ENCODE data around the gene TMEM125.

The TMEM125 gene

DNA sequence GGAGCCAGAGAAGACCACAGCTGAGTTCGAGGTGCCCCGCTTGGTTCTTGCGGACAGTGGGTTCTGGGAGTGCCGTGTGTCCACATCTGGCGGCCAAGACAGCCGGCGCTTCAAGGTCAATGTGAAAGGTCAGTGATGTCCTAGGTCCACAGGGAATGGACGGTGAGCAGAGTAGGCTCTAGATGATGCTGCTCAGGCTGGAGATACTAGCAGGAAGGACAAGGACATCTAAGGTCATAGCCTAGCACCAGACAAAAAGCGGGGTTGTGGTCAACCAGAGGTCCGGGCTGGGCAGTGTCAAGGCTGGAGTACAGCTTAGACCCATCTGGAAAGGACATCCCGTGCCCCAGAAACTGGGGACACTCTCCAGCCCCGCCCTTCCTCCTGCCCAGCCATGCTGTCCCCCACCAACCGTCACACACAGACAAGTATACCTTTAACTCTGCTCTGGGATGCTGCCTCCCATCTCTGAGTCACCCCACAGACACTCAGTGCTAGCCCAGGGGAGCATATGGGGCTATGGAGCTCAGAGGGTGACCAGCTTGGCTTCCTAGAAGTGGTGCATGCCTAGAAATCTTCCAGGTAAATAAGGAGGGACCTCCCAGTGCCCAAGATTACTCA, 39.7 kb downstream of the TMEM125 start:
- no peak for DNase-seq (ENCODE audit: low read depth in 2 of 2, low spot score in 1 of 2)

DNA sequence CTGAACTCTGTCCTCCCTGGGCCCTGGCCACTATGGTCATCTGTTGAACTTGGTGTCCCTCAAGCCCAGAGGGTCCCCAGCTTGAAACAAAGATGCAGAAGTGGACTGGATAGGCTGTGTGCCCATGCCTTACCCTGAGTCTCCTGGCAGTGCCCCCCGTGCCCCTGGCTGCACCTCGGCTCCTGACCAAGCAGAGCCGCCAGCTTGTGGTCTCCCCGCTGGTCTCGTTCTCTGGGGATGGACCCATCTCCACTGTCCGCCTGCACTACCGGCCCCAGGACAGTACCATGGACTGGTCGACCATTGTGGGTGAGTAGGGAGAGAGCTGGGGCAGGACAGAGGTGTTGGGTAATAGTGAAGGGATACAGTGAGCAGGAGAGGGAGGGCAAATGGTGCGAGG, 41.7 kb downstream of the TMEM125 start:
- DNase-seq (ENCODE audit: low read depth in 2 of 2, low spot score in 1 of 2): no peak

DNA sequence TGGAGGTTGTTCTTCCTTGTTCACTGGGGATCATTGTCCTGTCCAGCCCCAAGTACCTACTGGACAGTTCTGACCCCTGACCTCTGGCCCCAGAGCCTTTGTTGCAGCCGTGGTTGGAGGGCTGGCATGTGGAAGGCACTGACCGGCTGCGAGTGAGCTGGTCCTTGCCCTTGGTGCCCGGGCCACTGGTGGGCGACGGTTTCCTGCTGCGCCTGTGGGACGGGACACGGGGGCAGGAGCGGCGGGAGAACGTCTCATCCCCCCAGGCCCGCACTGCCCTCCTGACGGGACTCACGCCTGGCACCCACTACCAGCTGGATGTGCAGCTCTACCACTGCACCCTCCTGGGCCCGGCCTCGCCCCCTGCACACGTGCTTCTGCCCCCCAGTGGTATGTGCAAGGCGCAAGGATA, 42.4 kb downstream of the TMEM125 start:
- DNase-seq (ENCODE audit: low read depth in 2 of 2, low spot score in 1 of 2): no peak

DNA sequence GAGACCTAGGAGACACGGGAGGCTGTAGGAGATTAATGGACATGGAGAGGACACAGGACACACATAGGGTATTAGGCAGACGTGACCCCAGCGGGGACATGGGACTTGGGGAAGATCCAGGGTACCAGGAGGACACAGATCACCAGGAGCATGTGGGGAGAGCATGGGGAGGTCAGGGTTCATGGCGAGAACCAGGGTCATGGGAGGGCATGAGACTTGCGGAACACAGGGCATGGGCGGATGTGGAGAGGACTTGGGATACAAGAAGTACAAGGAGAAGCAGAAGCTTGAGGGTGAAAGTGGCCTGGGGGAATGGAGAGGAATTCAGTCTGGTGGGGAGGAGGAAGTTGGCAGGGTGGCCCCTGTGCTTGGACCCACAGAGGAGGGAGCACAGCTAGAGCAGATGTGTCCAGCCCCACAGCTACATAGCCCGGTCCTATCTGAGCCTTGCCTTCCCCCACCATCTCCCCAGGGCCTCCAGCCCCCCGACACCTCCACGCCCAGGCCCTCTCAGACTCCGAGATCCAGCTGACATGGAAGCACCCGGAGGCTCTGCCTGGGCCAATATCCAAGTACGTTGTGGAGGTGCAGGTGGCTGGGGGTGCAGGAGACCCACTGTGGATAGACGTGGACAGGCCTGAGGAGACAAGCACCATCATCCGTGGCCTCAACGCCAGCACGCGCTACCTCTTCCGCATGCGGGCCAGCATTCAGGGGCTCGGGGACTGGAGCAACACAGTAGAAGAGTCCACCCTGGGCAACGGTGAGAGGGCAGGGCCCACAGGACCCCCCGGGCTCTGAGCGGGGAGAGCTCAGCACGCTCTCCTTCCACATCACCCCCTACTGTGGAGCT, 43.1 kb downstream of the TMEM125 start:
- DNase-seq (ENCODE audit: low read depth in 2 of 2, low spot score in 1 of 2): no peak

DNA sequence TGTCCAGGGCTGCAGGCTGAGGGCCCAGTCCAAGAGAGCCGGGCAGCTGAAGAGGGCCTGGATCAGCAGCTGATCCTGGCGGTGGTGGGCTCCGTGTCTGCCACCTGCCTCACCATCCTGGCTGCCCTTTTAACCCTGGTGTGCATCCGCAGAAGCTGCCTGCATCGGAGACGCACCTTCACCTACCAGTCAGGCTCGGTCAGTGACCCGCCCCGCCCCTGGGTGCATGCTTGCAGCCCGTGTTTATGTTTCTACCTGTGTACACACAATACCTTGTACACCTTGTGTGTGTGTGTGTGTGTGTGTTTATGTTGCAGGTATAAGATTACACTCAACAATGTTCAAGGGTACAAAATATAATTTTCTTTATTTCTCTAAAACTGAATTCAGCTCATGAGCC, 44.0 kb downstream of the TMEM125 start:
- no peak for DNase-seq (ENCODE audit: low read depth in 2 of 2, low spot score in 1 of 2)

DNA sequence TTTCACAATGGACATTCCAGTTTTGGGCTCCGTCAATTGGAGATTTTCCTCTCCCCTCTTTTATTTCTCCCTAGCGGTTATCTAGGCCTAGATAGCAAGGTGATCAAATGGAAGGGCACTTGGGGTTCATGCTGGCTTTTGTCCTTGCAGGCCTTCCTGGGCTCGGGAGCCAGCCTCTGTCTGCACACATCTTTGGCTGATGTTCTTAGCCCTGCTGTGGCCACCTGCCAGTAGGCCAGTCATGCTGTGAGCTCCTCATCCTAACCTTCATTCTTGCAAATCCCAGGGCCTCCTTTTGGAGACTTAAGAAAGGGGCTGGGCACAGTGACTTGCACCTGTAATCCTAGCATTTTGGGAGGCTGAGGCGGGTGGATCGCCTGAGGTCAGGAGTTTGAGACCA, 44.5 kb downstream of the TMEM125 start:
- no peak for DNase-seq (ENCODE audit: low read depth in 2 of 2, low spot score in 1 of 2)

DNA sequence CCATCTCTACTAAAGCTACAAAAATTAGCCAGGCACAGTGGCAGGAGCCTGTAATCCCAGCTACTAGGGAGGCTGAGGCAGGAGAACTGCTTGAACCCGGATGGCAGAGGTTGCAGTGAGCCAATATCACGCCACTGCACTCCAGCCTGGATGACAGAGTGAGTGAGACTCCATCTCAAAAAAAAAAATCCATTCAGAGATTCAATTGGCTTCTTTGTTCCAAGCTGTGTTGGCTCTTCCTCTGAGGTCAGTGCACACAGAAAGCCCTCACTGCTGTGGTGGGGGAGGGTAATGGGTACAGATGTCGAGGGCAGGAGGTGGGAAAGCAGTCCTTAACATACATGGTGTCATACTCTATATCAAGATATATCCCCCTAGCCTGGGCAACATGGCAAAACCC, 45.7 kb downstream of the TMEM125 start:
- DNase-seq (ENCODE audit: low read depth in 2 of 2, low spot score in 1 of 2): no peak

DNA sequence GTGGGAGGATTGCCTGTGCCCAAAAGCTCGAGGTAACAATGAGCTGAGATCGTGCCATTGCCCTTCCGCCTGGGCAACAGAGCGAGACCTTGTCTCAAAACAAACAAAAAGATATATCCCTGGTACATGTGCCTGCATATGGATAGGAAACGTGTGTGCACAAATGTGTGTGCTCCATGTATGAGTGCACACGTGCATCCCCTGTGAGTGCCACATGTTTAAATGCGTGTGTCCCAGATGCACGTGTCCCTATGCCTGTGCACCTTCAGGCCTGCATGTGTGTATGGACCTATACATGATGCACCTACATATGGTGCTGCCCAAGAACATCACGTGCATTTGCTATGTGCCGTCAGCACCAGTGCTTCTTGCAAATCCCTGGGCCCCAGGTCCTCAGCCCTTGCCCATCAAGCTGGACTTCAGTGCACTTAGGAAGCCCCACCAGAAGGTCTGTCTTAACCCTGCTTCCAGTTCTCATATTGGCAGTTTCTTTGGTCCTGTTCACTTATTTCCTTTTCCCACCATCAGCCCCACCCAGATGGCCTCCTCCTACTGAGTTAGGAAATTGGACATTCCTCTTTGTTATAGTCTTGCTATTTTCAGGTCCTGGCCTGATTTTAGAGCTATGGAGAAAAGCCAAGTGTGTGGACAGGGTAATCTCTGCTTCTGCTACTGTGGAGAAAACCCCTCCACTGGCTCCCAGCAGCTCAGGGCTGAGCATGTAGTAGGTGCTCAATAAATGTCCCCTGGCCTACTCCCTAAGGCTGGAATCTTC, 46.4 kb downstream of the TMEM125 start:
- no peak for DNase-seq (ENCODE audit: low read depth in 2 of 2, low spot score in 1 of 2)

DNA sequence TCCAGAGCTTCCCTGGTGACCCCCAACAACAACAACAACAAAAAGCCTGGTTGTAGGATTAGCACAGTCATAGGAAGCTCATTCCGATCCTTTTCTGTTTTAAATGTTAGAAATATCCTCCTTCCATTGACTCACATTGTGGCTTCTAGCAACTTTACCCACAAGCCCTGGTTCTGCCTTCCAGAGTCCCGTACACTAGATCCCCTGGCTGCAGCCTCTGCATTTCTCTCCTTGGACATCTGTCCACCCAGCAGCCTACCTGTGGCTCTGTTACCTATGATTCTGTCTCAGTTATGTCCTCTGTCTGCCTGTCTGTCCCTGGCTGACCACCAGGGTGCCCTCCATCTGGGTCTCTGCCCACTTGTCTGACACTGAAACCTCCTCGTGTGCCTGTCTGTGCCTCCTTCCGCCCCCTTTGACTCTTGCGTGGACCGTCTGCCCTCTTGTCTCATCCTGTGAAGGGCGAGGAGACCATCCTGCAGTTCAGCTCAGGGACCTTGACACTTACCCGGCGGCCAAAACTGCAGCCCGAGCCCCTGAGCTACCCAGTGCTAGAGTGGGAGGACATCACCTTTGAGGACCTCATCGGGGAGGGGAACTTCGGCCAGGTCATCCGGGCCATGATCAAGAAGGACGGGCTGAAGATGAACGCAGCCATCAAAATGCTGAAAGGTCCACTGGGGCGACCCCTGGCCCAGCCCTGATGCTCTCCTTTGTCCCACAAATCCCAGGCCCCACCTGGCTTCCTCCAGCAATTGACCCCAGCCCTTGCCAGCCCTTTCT, 47.1 kb downstream of the TMEM125 start:
- no peak for DNase-seq (ENCODE audit: low read depth in 2 of 2, low spot score in 1 of 2)

DNA sequence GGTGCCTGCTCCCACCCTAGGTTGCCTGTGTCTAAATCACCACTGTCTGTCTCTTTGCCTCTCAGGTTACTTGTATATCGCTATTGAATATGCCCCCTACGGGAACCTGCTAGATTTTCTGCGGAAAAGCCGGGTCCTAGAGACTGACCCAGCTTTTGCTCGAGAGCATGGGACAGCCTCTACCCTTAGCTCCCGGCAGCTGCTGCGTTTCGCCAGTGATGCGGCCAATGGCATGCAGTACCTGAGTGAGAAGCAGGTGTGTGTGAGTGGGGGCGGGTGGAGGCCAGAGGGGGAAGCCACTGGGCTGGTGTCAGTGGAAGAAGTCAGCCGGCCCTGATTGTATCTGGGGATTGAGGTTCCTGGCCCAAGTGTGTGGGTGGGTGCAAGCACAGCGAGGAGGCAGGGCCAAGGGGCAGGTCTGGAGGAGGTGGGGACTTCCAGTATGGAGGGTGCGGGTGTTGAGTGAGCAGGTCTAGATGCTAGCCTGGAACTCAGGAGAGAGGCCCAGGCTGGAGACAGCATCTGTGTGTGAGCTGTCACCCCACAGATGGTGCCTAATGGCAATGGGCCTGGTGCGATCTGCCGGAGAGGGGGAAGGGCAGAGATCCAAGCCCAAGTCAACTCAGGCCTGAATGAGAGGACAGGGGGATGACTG, 48.2 kb downstream of the TMEM125 start:
- no peak for DNase-seq (ENCODE audit: low read depth in 2 of 2, low spot score in 1 of 2)

DNA sequence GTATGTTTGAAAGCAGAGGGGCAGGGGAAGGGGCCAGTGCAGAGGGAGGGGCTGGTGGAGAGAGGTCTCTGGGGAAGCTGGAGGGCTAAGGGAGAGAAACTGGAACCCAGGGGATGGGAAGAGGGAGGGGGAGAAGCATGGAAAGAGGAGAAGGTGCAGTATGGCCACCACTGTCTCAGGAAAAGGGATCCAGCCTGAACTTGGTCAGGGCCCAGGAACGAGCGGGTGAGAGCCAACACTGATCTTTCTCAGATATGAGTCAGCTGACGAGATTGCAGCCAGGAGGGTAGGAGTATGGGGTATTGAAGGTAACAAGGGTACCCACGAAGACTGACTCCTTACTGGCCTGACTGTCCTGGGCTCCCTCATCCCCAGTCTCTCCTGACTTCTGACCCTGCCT, 49.0 kb downstream of the TMEM125 start:
- no peak for DNase-seq (ENCODE audit: low read depth in 2 of 2, low spot score in 1 of 2)

DNA sequence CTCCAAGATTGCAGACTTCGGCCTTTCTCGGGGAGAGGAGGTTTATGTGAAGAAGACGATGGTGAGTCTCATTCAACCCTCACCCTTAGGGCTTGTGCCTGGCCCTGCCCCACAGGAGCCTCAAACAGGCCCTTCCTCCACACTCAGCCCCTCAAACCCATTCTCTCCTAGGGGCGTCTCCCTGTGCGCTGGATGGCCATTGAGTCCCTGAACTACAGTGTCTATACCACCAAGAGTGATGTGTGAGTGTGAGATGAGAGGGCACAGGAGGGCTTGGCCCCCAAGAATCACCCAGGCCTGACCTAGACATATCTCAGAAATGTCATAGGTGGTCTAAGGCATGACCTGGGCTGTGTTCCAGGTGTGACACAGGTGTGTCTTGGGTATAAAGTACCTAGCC, 49.5 kb downstream of the TMEM125 start:
- no peak for DNase-seq (ENCODE audit: low read depth in 2 of 2, low spot score in 1 of 2)

DNA sequence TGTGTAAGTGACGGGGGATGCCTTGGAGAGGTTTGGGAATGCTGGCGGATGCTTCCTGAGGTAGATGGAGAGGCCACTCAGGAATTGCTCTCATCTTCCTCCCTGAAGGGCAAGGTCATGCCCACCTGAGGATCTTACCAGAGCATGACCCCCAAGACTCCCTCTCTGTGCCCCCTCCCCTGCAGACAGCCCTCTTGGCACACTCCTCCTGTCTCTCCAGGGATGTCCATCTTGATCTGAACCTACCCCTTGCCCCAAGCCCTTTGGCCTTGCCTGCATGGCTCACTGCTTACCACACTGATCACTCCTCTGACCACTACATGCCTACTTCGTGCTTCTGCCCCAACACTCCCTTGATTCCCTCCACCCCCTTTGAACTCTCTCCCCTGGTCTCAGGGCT, 50.0 kb downstream of the TMEM125 start:
- DNase-seq (ENCODE audit: low read depth in 2 of 2, low spot score in 1 of 2): no peak

DNA sequence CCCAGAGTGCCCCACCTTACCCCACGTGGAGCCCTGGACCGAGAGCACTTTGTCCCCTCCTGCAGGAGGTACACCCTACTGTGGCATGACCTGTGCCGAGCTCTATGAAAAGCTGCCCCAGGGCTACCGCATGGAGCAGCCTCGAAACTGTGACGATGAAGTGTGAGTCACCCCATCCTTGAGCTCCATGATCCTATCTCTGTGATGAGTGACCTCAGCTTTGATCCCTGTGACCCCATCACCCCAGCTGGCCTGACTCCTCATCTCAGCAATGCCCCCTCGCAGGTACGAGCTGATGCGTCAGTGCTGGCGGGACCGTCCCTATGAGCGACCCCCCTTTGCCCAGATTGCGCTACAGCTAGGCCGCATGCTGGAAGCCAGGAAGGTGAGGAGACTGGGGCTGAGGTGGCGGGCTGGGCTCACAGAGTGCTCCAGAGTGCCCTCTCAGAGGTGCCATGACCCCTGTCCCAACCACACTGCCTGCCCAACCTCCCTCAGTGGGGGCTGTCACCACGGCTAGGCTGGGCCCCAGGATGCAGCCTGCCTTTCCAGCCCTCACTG, 51.6 kb downstream of the TMEM125 start:
- no peak for DNase-seq (ENCODE audit: low read depth in 2 of 2, low spot score in 1 of 2)

DNA sequence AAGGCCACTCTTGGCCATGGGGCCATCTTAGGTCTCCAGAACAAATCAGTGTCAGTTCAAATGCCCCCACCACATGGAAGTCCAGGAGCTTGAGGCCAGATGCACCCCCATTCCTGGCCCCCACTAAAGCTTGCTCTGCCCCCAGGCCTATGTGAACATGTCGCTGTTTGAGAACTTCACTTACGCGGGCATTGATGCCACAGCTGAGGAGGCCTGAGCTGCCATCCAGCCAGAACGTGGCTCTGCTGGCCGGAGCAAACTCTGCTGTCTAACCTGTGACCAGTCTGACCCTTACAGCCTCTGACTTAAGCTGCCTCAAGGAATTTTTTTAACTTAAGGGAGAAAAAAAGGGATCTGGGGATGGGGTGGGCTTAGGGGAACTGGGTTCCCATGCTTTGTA, 52.7 kb downstream of the TMEM125 start:
- DNase-seq (ENCODE audit: low read depth in 2 of 2, low spot score in 1 of 2): no peak

Data from stimulated activated CD8-positive, alpha-beta memory T cell treated with anti-CD3 and anti-CD28 coated beads, Interleukin-4, amount 100 ng/mL, for 1 hour (primary cell).